ENCODE results near the gene ZNF277. TPM values are rescaled to one million over a fixed set of nuclear protein-coding genes. Genes with fewer than 3 reads are reported as not detected.
"Not testable (repeated sequence)": the region's sequence is repeated elsewhere in the genome, so short reads cannot be mapped to it uniquely, and the experiment has no call there.

Gene ZNF277
- total RNA-seq, 1 donor from 2014 or later: 25.9 TPM

DNA sequence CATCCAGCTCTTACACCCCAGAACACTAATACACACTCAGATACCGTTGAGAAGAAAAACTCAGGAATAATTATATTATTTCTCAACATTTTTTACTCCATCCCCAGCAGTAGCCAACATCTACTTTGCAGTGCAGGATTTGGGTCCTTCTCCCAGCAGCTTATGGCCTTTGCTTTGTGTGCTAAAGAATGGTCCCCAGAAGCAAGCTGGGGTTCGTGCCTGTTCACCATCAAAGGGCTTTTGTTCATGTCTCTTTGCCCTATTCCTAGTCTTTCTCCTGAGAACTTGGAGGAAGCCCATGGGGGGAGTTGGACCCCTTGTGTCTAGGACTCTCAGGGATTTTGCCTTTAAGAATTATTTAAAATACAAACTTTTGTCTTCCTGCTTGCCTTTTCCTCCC is 100.4 kb downstream of the ZNF277 start:
- Mint-ChIP-seq H3K4me3 (ENCODE audit: low read depth) (no peak overlapping the region), H3K27ac (no peak overlapping the region), H3K27me3 (no peaks in the 10 kb centered on the region), H3K9me3 (ENCODE audit: low read depth) (peaks cover 13% of the 10 kb centered on the region), H3K36me3 (ENCODE audit: insufficient read depth) (peaks cover 21% of the 10 kb centered on the region), H3K4me1 (ENCODE audit: low read depth) (peaks cover 4% of the 10 kb centered on the region)
- TF ChIP-seq, protein P1, sequence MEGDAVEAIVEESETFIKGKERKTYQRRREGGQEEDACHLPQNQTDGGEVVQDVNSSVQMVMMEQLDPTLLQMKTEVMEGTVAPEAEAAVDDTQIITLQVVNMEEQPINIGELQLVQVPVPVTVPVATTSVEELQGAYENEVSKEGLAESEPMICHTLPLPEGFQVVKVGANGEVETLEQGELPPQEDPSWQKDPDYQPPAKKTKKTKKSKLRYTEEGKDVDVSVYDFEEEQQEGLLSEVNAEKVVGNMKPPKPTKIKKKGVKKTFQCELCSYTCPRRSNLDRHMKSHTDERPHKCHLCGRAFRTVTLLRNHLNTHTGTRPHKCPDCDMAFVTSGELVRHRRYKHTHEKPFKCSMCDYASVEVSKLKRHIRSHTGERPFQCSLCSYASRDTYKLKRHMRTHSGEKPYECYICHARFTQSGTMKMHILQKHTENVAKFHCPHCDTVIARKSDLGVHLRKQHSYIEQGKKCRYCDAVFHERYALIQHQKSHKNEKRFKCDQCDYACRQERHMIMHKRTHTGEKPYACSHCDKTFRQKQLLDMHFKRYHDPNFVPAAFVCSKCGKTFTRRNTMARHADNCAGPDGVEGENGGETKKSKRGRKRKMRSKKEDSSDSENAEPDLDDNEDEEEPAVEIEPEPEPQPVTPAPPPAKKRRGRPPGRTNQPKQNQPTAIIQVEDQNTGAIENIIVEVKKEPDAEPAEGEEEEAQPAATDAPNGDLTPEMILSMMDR (IDR thresholded peaks at IDR 0.05; ENCODE audit: unreplicated experiment): no peak
- no peak for DNase-seq (ENCODE audit: low spot score, unreplicated experiment)

DNA sequence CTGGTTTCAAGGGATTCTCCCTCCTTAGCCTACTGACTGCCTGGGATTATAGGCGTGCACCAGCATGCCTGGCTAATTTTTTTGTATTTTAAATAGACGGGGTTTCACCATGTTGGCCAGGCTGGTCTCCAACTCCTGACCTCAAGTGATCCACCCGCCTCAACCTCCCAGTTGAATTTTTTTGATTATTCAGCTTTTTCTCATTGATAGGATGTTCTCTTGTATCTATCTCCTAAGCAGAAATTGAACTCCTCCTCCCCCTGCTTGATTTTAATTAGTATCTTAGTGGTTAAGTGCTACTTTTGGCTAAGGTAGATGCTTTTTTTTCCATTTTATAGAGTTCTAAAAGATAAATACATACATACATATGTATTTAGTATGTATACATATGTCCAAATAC is 101.0 kb downstream of the ZNF277 start:
- no peak for DNase-seq (ENCODE audit: low spot score, unreplicated experiment)
- TF ChIP-seq, protein P1 (IDR thresholded peaks at IDR 0.05; ENCODE audit: unreplicated experiment): no peak
- Mint-ChIP-seq H3K27ac (no peak overlapping the region), H3K4me3 (ENCODE audit: low read depth) (no peak overlapping the region), H3K9me3 (ENCODE audit: low read depth) (peaks cover 13% of the 10 kb centered on the region), H3K4me1 (ENCODE audit: low read depth) (peaks cover 4% of the 10 kb centered on the region), H3K36me3 (ENCODE audit: insufficient read depth) (peaks cover 21% of the 10 kb centered on the region), H3K27me3 (no peaks in the 10 kb centered on the region)

DNA sequence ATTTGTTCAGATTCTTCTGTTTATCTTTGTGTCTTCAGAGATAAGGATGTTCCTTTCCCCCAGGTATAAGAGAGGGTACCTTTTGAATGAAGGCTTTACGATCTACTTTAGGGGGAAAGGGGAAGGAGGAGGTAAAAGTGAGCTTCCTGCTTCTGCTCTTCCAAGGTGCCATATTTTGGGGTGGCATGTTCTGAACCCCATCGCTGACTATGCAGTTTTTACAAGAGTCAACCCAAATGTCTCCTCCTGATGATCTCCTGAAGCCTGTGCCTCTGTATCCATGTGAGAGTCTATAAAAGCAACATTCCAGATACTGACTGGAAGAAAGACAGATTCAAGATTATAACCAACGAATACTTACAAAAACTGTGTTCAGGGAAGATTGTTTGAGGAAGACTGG is 102.5 kb downstream of the ZNF277 start:
- Mint-ChIP-seq H3K9me3 (ENCODE audit: low read depth) (peaks cover 13% of the 10 kb centered on the region), H3K27me3 (no peaks in the 10 kb centered on the region), H3K36me3 (ENCODE audit: insufficient read depth) (peaks cover 23% of the 10 kb centered on the region), H3K4me3 (ENCODE audit: low read depth) (no peak overlapping the region), H3K4me1 (ENCODE audit: low read depth) (no peaks in the 10 kb centered on the region), H3K27ac (no peak overlapping the region)
- DNase-seq (ENCODE audit: low spot score, unreplicated experiment): no peak
- TF ChIP-seq, protein P1 (IDR thresholded peaks at IDR 0.05; ENCODE audit: unreplicated experiment): no peak

DNA sequence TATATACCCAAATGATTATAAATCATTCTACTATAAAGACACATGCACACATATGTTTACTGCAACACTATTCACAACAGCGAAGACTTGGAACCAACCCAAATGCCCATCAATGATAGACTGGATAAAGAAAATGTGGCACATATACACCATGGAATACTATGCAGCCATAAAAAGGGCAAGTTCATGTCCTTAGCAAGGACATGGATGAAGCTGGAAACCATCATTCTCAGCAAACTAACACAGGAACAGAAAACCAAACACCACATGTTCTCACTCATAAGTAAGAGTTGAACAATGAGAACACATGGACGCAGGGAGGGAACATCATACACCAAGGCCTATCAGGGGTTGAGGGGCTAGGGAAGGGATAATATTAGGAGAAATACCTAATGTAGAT is 110.3 kb downstream of the ZNF277 start:
- DNase-seq (ENCODE audit: low spot score, unreplicated experiment): not testable (repeated sequence)

DNA sequence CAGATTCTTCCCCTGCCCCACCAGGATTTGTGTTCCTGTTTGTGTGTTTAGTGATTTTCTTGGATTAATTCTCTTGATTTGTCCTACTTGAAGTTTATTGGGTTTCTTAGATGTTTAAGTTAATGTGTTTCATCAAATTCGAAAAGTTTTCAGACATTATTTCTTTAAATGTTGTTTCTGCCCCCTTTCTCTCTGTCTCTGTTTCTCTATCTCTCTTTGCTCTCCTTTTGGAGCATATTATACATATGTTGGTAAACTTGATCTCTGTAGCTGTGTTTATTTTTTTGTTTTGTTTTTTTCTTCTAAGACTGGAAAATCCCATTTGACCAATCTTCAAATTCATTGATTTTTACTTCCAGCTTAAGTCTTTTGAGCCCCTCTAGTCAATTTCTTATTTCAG is 115.6 kb downstream of the ZNF277 start:
- H3K9me3 Mint-ChIP-seq (ENCODE audit: low read depth): peaks cover 16% of the 10 kb centered on the region
- no peak for DNase-seq (ENCODE audit: low spot score, unreplicated experiment)
- no peak overlapping the region for H3K4me3 Mint-ChIP-seq (ENCODE audit: low read depth)
- no peak overlapping the region for H3K27ac Mint-ChIP-seq
- H3K27me3 Mint-ChIP-seq: no peaks in the 10 kb centered on the region
- peaks cover 47% of the 10 kb centered on the region for H3K36me3 Mint-ChIP-seq (ENCODE audit: insufficient read depth)
- no peaks in the 10 kb centered on the region for H3K4me1 Mint-ChIP-seq (ENCODE audit: low read depth)
- TF ChIP-seq, protein P1 (IDR thresholded peaks at IDR 0.05; ENCODE audit: unreplicated experiment): no peak

More for the DNA sequence above, 110.3 kb downstream of the ZNF277 start:
- not testable (repeated sequence) for H3K27ac Mint-ChIP-seq; H3K4me3 Mint-ChIP-seq (ENCODE audit: low read depth); H3K4me1 Mint-ChIP-seq (ENCODE audit: low read depth); H3K27me3 Mint-ChIP-seq
- Mint-ChIP-seq H3K9me3 (ENCODE audit: low read depth) (peaks cover 14% of the 10 kb centered on the region), H3K36me3 (ENCODE audit: insufficient read depth) (peaks cover 33% of the 10 kb centered on the region)

DNA sequence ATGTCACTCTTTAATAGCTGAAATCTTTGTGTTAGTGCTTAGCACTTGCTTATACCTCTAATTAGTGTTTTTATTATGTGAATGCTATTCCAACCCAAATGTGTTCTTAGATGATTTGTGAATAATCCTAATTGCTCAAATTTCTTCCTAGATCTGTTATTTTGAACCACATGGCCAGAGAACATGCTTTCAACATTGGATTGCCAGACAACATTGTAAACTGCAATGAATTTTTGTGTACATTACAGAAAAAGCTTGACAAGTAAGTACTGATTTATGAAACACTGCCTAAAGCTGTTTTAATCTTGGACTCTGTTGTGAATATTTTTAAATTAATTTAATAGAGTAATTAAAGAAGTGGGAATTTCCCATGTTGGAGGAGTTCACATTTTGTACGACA is 121.1 kb downstream of the ZNF277 start:
- H3K9me3 Mint-ChIP-seq (ENCODE audit: low read depth): peaks cover 7% of the 10 kb centered on the region
- no peaks in the 10 kb centered on the region for H3K27me3 Mint-ChIP-seq
- H3K4me3 Mint-ChIP-seq (ENCODE audit: low read depth): no peak overlapping the region
- no peak overlapping the region for H3K27ac Mint-ChIP-seq
- no peak for DNase-seq (ENCODE audit: low spot score, unreplicated experiment)
- TF ChIP-seq, protein P1 (IDR thresholded peaks at IDR 0.05; ENCODE audit: unreplicated experiment): no peak
- peaks cover 12% of the 10 kb centered on the region for H3K4me1 Mint-ChIP-seq (ENCODE audit: low read depth)
- peaks cover 33% of the 10 kb centered on the region for H3K36me3 Mint-ChIP-seq (ENCODE audit: insufficient read depth)

Data from progenitor cell of endocrine pancreas (in vitro differentiated cells).